ENCODE measurements around the gene ARHGAP26.

The ARHGAP26 gene

DNA sequence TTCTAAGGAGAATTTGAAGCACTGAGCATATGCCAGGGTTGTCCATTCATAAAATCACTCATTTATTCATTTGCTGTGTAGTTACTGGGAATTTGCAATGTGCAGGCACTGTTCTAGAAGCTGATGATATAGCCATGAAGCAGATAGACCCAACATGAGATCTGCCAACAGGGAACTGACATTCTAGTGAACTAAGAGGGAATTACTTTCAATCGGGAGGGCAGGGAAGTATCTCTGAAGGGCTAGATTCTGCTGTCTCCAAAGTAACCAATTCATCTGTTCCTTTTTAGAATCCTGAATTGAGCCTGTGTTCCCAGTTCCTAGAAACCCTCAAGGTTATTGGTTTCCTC lies 11.4 kb upstream of the ARHGAP26 start:
- Mint-ChIP-seq H3K9me3 (no peaks in the 10 kb centered on the region), H3K36me3 (ENCODE audit: low read depth) (no peaks in the 10 kb centered on the region), H3K27me3 (ENCODE audit: low read depth) (peaks cover 12% of the 10 kb centered on the region), H3K4me1 (ENCODE audit: low read depth) (peaks cover 17% of the 10 kb centered on the region), H3K27ac (no peak overlapping the region), H3K4me3 (no peak overlapping the region)
- no peak for DNase-seq (ENCODE audit: low spot score)

DNA sequence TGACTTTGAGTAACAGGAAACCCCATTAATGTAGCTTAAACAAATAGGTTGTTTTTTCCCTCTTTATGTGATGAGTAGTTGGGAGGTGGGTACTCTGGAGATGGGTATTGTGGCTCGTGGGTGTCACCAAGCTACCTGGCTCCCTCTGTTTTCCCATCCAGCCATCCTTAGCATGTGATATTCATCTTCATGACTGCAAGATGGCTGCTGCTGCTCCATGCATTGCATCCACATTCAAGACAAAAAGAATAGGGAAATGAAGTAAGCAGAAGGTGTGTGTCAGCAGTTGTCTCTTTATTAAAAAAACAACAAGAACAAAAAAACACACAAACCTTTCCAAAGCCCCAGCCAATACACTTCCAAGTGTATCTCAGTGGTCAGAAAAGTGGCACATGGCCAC lies 6.5 kb upstream of the ARHGAP26 start:
- Mint-ChIP-seq H3K36me3 (ENCODE audit: low read depth) (no peaks in the 10 kb centered on the region), H3K4me1 (ENCODE audit: low read depth) (peaks cover 3% of the 10 kb centered on the region), H3K27me3 (ENCODE audit: low read depth) (peaks cover 18% of the 10 kb centered on the region), H3K9me3 (no peaks in the 10 kb centered on the region), H3K27ac (no peak overlapping the region), H3K4me3 (no peak overlapping the region)
- DNase-seq (ENCODE audit: low spot score), result no peak

DNA sequence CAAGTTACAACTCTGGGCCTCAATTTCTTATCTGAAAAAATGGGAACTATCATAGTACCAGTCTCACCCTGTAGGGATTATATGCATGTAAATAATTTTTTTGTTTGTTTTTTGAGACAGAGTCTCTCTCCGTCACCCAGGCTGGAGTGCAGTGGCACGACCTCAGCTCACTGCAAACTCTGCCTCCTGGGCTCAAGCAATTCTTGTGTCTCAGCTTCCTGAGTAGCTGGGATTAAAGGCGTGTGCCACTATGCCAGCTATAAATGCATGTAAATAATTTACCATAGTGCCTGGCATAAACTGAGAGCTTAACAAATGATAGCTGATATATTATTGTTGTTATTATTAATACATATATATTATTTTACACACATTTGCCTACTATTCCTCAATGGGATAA lies 3.0 kb upstream of the ARHGAP26 start:
- no peak for DNase-seq (ENCODE audit: low spot score)
- Mint-ChIP-seq H3K4me3 (no peak overlapping the region), H3K27ac (no peak overlapping the region), H3K36me3 (ENCODE audit: low read depth) (no peaks in the 10 kb centered on the region), H3K4me1 (ENCODE audit: low read depth) (peaks cover 17% of the 10 kb centered on the region), H3K9me3 (no peaks in the 10 kb centered on the region), H3K27me3 (ENCODE audit: low read depth) (peaks cover 17% of the 10 kb centered on the region)

DNA sequence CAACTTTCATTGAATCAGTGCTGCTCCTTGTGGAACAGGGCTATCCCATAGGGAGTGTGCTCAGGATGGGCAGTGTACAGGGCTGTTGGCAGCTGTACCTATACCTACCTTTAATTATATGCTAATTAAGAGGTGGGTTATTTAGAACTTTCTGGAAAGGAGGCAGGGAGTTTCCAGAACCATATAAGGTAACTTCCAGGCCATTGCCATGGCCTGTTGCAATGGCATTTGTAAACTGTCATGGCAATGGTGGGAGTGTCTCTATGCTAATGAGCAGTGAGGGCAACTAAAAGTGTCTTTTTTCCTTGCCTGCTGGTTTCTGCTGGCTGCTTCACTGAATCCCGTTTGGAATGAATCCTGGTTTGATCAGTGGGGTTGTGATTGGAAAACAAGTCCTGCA lies 2.3 kb upstream of the ARHGAP26 start:
- Mint-ChIP-seq H3K27ac (no peak overlapping the region), H3K27me3 (ENCODE audit: low read depth) (peaks cover 13% of the 10 kb centered on the region), H3K4me1 (ENCODE audit: low read depth) (peaks cover 25% of the 10 kb centered on the region), H3K36me3 (ENCODE audit: low read depth) (no peaks in the 10 kb centered on the region), H3K4me3 (no peak overlapping the region), H3K9me3 (no peaks in the 10 kb centered on the region)
- no peak for DNase-seq (ENCODE audit: low spot score)

DNA sequence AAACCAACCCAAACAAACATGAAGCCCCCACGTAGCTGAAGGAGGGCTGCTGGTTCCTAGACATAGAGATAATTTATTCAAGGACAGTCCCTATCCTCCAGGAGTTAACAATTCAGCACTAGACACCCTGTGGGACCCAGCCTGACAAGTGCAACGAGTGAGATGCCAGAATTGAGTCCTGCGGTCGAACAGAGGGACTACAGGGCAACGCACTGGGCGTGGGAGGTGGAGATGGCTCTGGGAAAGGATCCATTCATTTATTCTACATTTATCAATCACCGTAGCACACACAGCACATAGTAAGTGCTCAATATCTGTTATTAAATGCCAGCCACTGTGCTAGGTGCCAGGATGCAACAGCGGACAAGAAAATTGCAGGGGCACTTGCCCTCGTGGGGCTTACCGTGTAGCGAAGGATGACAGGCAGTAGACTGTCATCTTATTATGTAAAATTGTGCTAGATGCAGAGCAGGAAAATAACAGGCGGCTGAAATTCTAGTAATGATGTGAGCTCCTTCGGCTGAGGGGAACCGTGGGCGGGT lies 855 bp upstream of the ARHGAP26 start:
- peak overlapping the region; percentile 87 for H3K27ac Mint-ChIP-seq
- H3K4me1 Mint-ChIP-seq (ENCODE audit: low read depth), result peaks cover 33% of the 10 kb centered on the region
- peaks cover 5% of the 10 kb centered on the region for H3K27me3 Mint-ChIP-seq (ENCODE audit: low read depth)
- peak overlapping the region; percentile 89 for H3K4me3 Mint-ChIP-seq
- H3K9me3 Mint-ChIP-seq, result no peaks in the 10 kb centered on the region
- DNase-seq (ENCODE audit: low spot score), result no peak
- H3K36me3 Mint-ChIP-seq (ENCODE audit: low read depth), result no peaks in the 10 kb centered on the region

DNA sequence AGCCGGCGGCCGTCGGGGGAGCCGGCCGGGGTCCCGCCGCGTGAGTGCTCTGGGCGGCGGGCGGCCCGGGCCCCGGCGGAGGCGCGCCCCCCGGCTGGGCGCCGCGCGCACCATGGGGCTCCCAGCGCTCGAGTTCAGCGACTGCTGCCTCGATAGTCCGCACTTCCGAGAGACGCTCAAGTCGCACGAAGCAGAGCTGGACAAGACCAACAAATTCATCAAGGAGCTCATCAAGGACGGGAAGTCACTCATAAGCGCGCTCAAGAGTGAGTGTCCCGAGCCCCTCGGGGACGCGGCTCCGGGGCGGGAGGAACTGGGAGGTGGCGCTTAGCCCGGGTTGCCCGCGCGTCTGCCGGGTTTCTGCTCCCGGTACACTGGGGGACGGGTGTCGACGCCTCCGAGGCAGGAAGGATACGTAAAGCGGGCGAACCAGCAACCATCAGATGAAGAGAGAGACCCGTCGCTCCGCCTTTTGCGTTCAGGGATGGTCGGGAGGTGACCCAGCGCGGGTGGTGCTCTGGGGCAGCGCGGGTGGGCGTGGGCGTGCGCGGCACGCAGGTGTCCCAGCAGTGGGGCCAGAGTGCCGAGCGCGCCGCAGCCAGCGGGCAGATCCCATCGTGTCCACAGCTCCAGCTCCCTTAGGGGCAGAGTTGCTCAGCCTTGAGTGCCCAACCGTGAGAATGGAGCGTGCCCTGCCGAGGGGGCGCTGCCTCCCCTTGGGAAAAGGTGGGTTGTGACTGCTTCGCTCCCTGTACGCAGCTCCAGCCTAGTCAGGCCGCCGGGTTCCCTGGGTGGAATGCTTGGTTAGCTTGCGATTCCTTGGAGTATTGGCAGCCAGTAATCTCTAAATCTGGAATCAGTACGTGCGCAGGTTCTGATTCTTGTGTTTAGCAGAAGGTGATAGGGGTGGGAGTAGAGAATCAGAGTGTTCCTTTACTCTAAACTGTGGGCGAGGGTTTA lies 753 bp downstream of the ARHGAP26 start:
- Mint-ChIP-seq H3K4me1 (ENCODE audit: low read depth) (peaks cover 37% of the 10 kb centered on the region), H3K27me3 (ENCODE audit: low read depth) (no peaks in the 10 kb centered on the region), H3K4me3 (peak overlapping the region; percentile 96), H3K27ac (peak overlapping the region; percentile 89), H3K9me3 (no peaks in the 10 kb centered on the region), H3K36me3 (ENCODE audit: low read depth) (no peaks in the 10 kb centered on the region)
- peak; percentile 66 for DNase-seq (ENCODE audit: low spot score)

DNA sequence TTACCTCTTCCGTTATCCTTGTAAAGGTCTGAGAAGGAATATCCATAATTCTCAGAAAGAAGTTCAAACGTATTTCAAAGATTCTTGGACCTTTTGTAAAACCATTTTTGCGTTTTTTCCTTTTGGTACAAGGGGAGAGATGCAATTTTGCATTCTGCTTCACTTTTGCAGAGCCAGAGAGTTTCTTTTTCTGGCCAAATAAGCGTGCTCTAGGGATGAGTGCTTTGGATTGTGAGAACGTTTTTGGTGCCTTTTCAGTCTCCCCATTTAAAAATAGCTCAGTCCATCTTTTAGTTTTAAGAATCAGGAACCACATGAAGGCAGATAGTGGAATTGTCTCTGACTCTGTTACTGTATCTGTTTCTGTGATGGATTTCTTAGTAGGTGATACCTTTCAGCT lies 1.5 kb downstream of the ARHGAP26 start:
- Mint-ChIP-seq H3K36me3 (ENCODE audit: low read depth) (peaks cover 3% of the 10 kb centered on the region), H3K4me1 (ENCODE audit: low read depth) (peaks cover 42% of the 10 kb centered on the region), H3K27me3 (ENCODE audit: low read depth) (no peaks in the 10 kb centered on the region), H3K9me3 (no peaks in the 10 kb centered on the region), H3K4me3 (peak overlapping the region; percentile 96), H3K27ac (peak overlapping the region; percentile 50)
- DNase-seq (ENCODE audit: low spot score), result no peak

DNA sequence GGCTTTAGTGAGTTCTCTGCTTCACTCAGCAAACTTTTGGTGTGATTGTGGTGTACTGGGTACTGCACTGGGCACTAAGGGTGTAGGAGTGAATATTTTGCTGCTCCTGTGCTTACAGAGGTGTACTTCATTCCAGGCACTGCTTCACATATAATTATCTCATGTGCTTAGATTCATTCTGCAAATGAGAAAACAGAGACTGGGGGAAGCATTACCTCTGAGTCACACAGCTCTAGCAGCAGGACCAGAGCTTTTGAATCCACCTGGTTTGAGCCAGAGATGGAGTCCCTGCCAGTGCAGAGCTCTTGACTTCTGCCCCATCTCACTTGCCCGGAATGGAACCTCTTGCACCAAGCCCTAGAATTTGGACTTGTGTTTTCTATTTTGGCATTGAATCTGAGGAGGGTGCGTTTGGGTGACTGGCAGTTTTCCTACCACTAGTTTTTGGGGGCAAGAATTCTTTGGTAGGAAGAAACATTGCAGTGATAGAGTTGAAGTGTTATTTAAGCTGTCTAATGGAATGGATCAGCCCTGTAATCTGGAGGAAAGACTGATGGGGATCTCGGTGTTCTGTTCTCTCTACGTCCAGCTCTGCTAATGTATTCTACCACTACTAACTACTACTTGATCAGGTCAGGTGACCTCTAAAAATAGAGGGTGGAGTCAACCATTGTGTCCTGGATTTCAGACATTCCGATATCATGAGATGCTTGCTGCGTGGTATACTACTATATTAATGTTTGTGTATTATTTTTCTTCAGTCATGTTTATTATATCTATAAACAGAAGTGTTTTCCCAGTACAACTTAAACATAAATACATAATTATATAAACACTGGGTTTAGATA lies 2.5 kb downstream of the ARHGAP26 start:
- DNase-seq (ENCODE audit: low spot score), result no peak
- H3K9me3 Mint-ChIP-seq, result no peaks in the 10 kb centered on the region
- no peaks in the 10 kb centered on the region for H3K27me3 Mint-ChIP-seq (ENCODE audit: low read depth)
- H3K27ac Mint-ChIP-seq, result no peak overlapping the region
- peaks cover 49% of the 10 kb centered on the region for H3K4me1 Mint-ChIP-seq (ENCODE audit: low read depth)
- H3K4me3 Mint-ChIP-seq, result peak overlapping the region; percentile 96
- peaks cover 8% of the 10 kb centered on the region for H3K36me3 Mint-ChIP-seq (ENCODE audit: low read depth)

DNA sequence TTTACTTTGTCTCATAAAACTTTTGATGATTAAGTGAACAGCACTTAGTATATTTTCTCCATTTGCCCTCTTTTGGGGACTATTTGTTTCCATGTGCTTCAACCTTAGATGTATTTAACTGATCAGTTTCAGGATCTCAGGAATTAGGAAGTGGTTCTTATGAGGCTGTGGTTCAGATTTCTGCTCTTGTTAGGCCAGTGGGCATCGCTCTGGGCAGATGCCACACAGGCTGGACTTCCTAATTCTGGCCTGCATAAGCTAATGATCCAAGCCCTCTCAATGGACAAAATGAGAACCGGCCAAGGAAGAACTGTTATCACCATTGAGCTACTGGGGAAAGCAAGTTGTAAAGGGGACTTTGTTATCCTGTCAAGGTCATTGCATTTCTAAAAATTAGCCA lies 6.9 kb downstream of the ARHGAP26 start:
- DNase-seq (ENCODE audit: low spot score), result no peak
- Mint-ChIP-seq H3K27ac (no peak overlapping the region), H3K4me3 (no peak overlapping the region), H3K27me3 (ENCODE audit: low read depth) (no peaks in the 10 kb centered on the region), H3K36me3 (ENCODE audit: low read depth) (peaks cover 8% of the 10 kb centered on the region), H3K4me1 (ENCODE audit: low read depth) (peaks cover 58% of the 10 kb centered on the region), H3K9me3 (no peaks in the 10 kb centered on the region)

DNA sequence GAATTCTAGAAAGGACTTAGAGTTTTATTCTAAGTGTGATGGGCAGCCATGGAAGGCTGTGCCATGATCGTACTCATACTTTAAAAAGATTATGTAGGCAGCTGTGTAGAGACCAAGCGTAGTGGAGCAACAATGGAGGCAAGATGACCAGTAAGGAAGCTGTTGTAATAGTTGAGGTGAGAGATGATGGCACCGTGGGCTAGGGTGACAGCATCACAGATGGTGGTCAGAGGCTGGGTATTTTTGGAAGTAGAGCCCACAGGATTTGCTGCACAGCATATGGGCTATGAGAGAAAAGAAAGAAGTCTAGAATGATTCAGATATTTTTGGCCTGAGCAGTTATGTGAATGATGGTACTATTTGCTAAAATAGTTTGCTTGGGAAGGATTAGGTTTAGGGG lies 7.7 kb downstream of the ARHGAP26 start:
- H3K4me1 Mint-ChIP-seq (ENCODE audit: low read depth), result peaks cover 54% of the 10 kb centered on the region
- H3K4me3 Mint-ChIP-seq, result no peak overlapping the region
- no peak overlapping the region for H3K27ac Mint-ChIP-seq
- no peak for DNase-seq (ENCODE audit: low spot score)
- H3K9me3 Mint-ChIP-seq, result no peaks in the 10 kb centered on the region
- H3K27me3 Mint-ChIP-seq (ENCODE audit: low read depth), result no peaks in the 10 kb centered on the region
- H3K36me3 Mint-ChIP-seq (ENCODE audit: low read depth), result peaks cover 8% of the 10 kb centered on the region

DNA sequence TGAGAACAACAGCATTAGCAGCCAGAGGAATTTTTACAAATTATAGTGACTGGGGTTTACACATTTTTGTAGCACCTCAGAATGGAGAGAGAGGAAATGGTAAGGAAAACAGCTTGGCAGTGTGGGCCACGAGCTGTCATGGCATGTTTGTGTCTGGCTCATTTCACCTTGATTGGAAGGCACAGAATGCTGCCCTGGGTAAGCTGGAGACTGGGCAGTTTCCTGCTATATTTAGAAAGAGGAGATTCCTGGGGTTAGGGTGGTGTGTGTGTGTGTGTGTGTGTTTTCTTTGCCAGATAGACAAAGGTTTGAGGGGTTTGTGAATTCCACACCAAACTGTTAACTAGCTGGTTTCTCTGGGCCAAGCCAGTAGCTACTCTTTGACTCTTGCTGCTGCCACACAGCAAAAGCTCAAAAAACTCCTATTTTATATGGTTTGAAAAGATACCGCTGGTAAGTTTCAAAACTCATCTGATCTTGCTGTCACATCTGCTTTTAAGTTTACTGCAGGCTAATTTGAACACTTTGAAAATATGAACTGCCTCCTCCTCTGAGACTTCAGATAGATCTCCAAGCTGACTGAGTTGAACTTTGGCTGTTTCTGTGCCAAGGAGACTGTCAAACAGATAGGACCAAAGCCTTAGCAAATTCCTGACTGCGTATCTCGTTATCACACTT lies 9.1 kb downstream of the ARHGAP26 start:
- Mint-ChIP-seq H3K27me3 (ENCODE audit: low read depth) (no peaks in the 10 kb centered on the region), H3K4me1 (ENCODE audit: low read depth) (peaks cover 60% of the 10 kb centered on the region), H3K4me3 (no peak overlapping the region), H3K9me3 (no peaks in the 10 kb centered on the region), H3K36me3 (ENCODE audit: low read depth) (peaks cover 8% of the 10 kb centered on the region), H3K27ac (peak overlapping the region; percentile 13)
- DNase-seq (ENCODE audit: low spot score), result no peak

DNA sequence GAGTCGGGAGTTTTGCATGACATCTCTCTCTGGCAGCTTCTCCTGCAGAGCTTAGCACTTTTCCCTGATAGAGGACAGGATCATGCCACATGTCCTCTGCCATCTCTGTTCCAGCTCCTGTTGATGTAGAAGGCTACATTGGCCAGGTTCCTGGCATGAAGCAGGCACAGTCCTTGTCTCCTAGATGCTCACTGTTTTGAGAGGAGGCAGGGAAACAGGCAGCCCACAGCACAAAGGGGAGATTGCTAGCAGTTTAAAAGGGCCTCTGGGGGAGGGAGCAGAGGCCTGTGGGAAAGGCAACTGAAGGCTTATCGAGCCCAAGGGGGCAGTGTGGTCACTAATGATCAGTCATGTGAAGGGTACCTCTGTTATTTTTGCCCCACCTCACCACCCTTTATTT lies 10.7 kb downstream of the ARHGAP26 start:
- Mint-ChIP-seq H3K27me3 (ENCODE audit: low read depth) (no peaks in the 10 kb centered on the region), H3K4me3 (no peak overlapping the region), H3K4me1 (ENCODE audit: low read depth) (peaks cover 67% of the 10 kb centered on the region), H3K27ac (no peak overlapping the region), H3K9me3 (no peaks in the 10 kb centered on the region), H3K36me3 (ENCODE audit: low read depth) (peaks cover 8% of the 10 kb centered on the region)
- DNase-seq (ENCODE audit: low spot score), result no peak

DNA sequence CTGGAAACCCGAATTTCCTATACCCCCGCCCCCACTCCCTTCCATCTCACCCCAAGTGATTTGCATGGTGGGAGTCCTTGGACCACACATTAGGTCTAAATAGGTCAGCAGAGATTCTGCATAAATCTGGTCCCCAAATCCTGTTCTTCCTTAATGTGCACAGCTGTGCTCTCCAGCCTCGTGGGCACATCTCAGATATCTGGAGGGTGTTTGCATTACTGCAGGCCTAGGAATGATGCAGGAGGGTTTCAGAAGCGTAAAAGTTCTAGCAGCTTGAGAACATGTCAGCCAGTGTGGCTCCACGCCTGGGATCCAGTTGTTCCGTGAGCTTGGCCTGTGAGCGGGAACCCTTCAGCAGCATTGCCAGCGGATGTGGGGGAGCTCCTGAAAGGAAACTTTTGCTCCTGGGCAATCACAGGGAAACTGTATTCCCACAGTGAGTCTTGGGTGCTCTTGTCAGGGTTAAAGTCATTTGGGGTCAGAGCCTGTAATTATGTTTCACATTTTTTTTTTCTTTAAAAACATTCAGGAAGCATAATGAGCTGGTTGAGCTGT lies 12.9 kb downstream of the ARHGAP26 start:
- Mint-ChIP-seq H3K4me1 (ENCODE audit: low read depth) (peaks cover 58% of the 10 kb centered on the region), H3K9me3 (no peaks in the 10 kb centered on the region), H3K27ac (no peak overlapping the region), H3K4me3 (no peak overlapping the region), H3K36me3 (ENCODE audit: low read depth) (peaks cover 3% of the 10 kb centered on the region), H3K27me3 (ENCODE audit: low read depth) (no peaks in the 10 kb centered on the region)
- DNase-seq (ENCODE audit: low spot score), result no peak

All from T-helper 2 cell treated with Interferon-gamma antibody and Interleukin-4, amounts not matched to agents 5 μg/mL and 100 μg/mL, for 36 hours (primary cell).